Measurements from ENCODE around the gene LTBP2. TPM values are rescaled to one million over a fixed set of nuclear protein-coding genes. Genes with fewer than 3 reads are reported as not detected.

The LTBP2 gene
- polyA plus RNA-seq, 1 experiment, result 41.1 TPM

GRCh38 chr14:74593241-74593953, 18.6 kb downstream of the LTBP2 start:
- no peak for TF ChIP-seq CTCF (IDR thresholded peaks at IDR 0.05; ENCODE audit: insufficient read depth, low read depth, low read length)
- Histone ChIP-seq H3K4me3 (ENCODE audit: low read depth, low read length) (no peak overlapping the region), H3K36me3 (ENCODE audit: control insufficient read depth, insufficient read depth, low read length) (no peaks in the 10 kb centered on the region), H3K27me3 (ENCODE audit: control insufficient read depth, insufficient read depth, low read length) (no peaks in the 10 kb centered on the region)
- no peak for DNase-seq (ENCODE audit: low read depth)
- ChIA-PET CTCF (interaction anchor here (0.6 to 2.3 kb wide), 7 partner anchors 8 to 211 kb away, joined by 3 to 7 read pairs (median 3); partner anchors contain the start of gene LTBP2), POLR2A (no interaction called here)

GRCh38 chr14:74592476-74593201, 19.4 kb downstream of the LTBP2 start:
- H3K27me3 ChIP-seq (ENCODE audit: control insufficient read depth, insufficient read depth, low read length), result no peaks in the 10 kb centered on the region
- no peaks in the 10 kb centered on the region for H3K36me3 ChIP-seq (ENCODE audit: control insufficient read depth, insufficient read depth, low read length)
- no peak overlapping the region for H3K4me3 ChIP-seq (ENCODE audit: low read depth, low read length)
- ChIA-PET POLR2A (no interaction called here), CTCF (interaction anchor here (0.6 to 2.3 kb wide), 10 partner anchors 8 to 212 kb away, joined by 3 to 8 read pairs (median 3); partner anchors contain the start of gene LTBP2)
- TF ChIP-seq CTCF (IDR thresholded peaks at IDR 0.05; ENCODE audit: insufficient read depth, low read depth, low read length), result no peak
- DNase-seq (ENCODE audit: low read depth), result no peak

GRCh38 chr14:74591899-74592298, 20.1 kb downstream of the LTBP2 start:
- ChIA-PET POLR2A (no interaction called here), CTCF (interaction anchor here (0.6 to 2.3 kb wide), 5 partner anchors 12 to 25 kb away, joined by 3 to 8 read pairs (median 7); partner anchors contain the start of gene LTBP2)
- no peak overlapping the region for H3K4me3 ChIP-seq (ENCODE audit: low read depth, low read length)
- TF ChIP-seq CTCF (IDR thresholded peaks at IDR 0.05; ENCODE audit: insufficient read depth, low read depth, low read length), result no peak
- H3K27me3 ChIP-seq (ENCODE audit: control insufficient read depth, insufficient read depth, low read length), result no peaks in the 10 kb centered on the region
- no peaks in the 10 kb centered on the region for H3K36me3 ChIP-seq (ENCODE audit: control insufficient read depth, insufficient read depth, low read length)
- DNase-seq (ENCODE audit: low read depth), result no peak

- DNase-seq (ENCODE audit: low read depth), result no peak
- no peak for TF ChIP-seq CTCF (IDR thresholded peaks at IDR 0.05; ENCODE audit: insufficient read depth, low read depth, low read length)
- no peak overlapping the region for H3K4me3 ChIP-seq (ENCODE audit: low read depth, low read length)
- no peaks in the 10 kb centered on the region for H3K27me3 ChIP-seq (ENCODE audit: control insufficient read depth, insufficient read depth, low read length)
- ChIA-PET CTCF (interaction anchor here (0.9 to 2.3 kb wide), 6 partner anchors 13 to 89 kb away, joined by 3 to 8 read pairs (median 4); partner anchors contain the start of gene LTBP2), POLR2A (no interaction called here)
- H3K36me3 ChIP-seq (ENCODE audit: control insufficient read depth, insufficient read depth, low read length), result no peaks in the 10 kb centered on the region
Observed at GRCh38 chr14:74591394-74591793, 20.6 kb downstream of the LTBP2 start.

GRCh38 chr14:74589291-74589879, 22.7 kb downstream of the LTBP2 start:
- no peak for TF ChIP-seq CTCF (IDR thresholded peaks at IDR 0.05; ENCODE audit: insufficient read depth, low read depth, low read length)
- Histone ChIP-seq H3K36me3 (ENCODE audit: control insufficient read depth, insufficient read depth, low read length) (no peaks in the 10 kb centered on the region; the same call in 1 of the 2 replicates), H3K27me3 (ENCODE audit: control insufficient read depth, insufficient read depth, low read length) (no peaks in the 10 kb centered on the region), H3K4me3 (ENCODE audit: low read depth, low read length) (no peak overlapping the region)
- DNase-seq (ENCODE audit: low read depth), result no peak
- CTCF ChIA-PET, result no interaction called here
- POLR2A ChIA-PET, result no interaction called here
